Natural killer cell (primary cell): ENCODE measurements around the gene TMEM132D. TPM values are rescaled to one million over a fixed set of nuclear protein-coding genes. Genes with fewer than 3 reads are reported as not detected.

Experiments used
- ATAC-seq, 3 donors: fragments of 150-1000 bp in 2 of 3; fragments of 200-7000 bp in 1 of 3; cut with Tn5 transposase; 1 replicate in 1 of 3; 2 replicates in 2 of 3; pipeline ENCODE4 v1.10.0; 2021; ENCODE audit warnings: mild to moderate bottlenecking in 2 of 3, moderate library complexity in 2 of 3
- DNase-seq, 2 donors: peaks; one replicate each; pipeline versions ENCODE4 v3.0.0 to v3.0.0-alpha.2; 2013 to 2021; ENCODE audit warnings: mixed read lengths in 1 of 2
- H3K27ac ChIP-seq: one replicate; pipeline ENCODE4 v1.5.1; 2013; ENCODE audit warnings: mild to moderate bottlenecking, low read length
- H3K27me3 ChIP-seq: one replicate; pipeline ENCODE4 v1.6.1; 2013; ENCODE audit warnings: low read length; ENCODE audit not compliant: control insufficient read depth, insufficient read depth
- H3K36me3 ChIP-seq: one replicate; pipeline ENCODE4 v1.6.1; 2013; ENCODE audit warnings: low read length; ENCODE audit not compliant: control insufficient read depth, insufficient read depth
- H3K4me1 ChIP-seq: one replicate; pipeline ENCODE4 v1.6.1; 2013; ENCODE audit warnings: low read length; ENCODE audit not compliant: control insufficient read depth, insufficient read depth
- H3K4me3 ChIP-seq: one replicate; pipeline ENCODE4 v1.5.1; 2013; ENCODE audit warnings: low read length
- H3K9me3 ChIP-seq: one replicate; pipeline ENCODE4 v1.6.1; 2013; ENCODE audit warnings: low read length; ENCODE audit not compliant: control insufficient read depth, insufficient read depth
- H3K27ac Mint-ChIP-seq, 2 donors: one replicate each; pipeline ENCODE4 v1.8.0; 2022; ENCODE audit warnings: mild to moderate bottlenecking in 2 of 2, mixed read lengths in 2 of 2, moderate library complexity in 1 of 2
- H3K27me3 Mint-ChIP-seq, 2 donors: one replicate each; pipeline ENCODE4 v1.8.0; 2022; ENCODE audit warnings: low read depth in 2 of 2, mixed read lengths in 2 of 2
- H3K36me3 Mint-ChIP-seq: one replicate; pipeline ENCODE4 v1.8.0; 2022; ENCODE audit warnings: mixed read lengths
- H3K4me1 Mint-ChIP-seq, 2 donors: one replicate each; pipeline ENCODE4 v1.8.0; 2022; ENCODE audit warnings: mixed read lengths in 2 of 2
- H3K4me3 Mint-ChIP-seq: one replicate; pipeline ENCODE4 v1.8.0; 2022; ENCODE audit warnings: mild to moderate bottlenecking, moderate library complexity, mixed read lengths
- H3K9me3 Mint-ChIP-seq, 2 donors: one replicate each; pipeline ENCODE4 v1.8.0; 2022; ENCODE audit warnings: mixed read lengths in 2 of 2
- CTCF ChIP-seq: fragments of 200-600 bp; IDR thresholded peaks from one replicate; pipeline ENCODE4 v1.8.0; 2022; ENCODE audit warnings: antibody characterized with exemption
- WGBS: methylation state at CpG from one replicate; pipeline ENCODE4 v1.1.7; 2013; ENCODE audit warnings: missing lambda C conversion rate; ENCODE audit not compliant: insufficient coverage; 5-methylcytosine and 5-hydroxymethylcytosine counted together
- intact Hi-C: fragments of 100-400 bp; cut with micrococcal nuclease; formaldehyde crosslinking; loops from one replicate; pipeline ENCODE4 v1.14.2; 2022
- total RNA-seq, 4 donors: library from RNA; stranded (reverse); fragments of 120-200 nt in 1 of 4; gene quantifications; one replicate each; pipeline versions ENCODE4 v1.2.3 to v1.2.4, GENCODE V29; 2013 to 2022

The TMEM132D gene
- total RNA-seq, 3 donors from 2014 or later (not counting 1 experiment from before 2014, with no cell fraction given), result not detected

DNA sequence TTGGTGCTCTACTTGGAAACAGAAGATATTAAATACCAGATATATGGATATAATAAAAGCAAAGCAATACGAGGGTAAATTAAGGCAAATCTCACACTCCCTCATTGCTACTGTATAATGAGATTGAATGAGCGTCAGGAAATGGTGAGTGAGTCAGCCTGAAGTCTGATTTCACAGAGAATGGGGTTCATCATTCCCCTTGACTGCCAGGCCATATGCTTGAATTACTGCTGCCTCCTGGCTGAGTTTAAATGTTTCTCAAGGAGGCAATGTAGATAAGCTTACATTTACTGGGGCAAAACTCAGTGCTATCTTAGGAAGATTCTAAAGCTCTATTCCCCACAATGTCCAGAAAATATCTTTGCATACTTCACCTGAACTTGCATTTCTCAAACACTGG lies 380.2 kb downstream of the TMEM132D start:
- no peaks in the 10 kb centered on the region for H3K4me1 Mint-ChIP-seq
- no peak for ATAC-seq
- peaks cover 0 to 2% of the 10 kb centered on the region in 2 donors for H3K27me3 Mint-ChIP-seq
- TF ChIP-seq CTCF, result no peak
- H3K36me3 Mint-ChIP-seq, result no peaks in the 10 kb centered on the region
- 71% methylated on average over 1 of the region's 2 CpGs for WGBS
- no peak overlapping the region for H3K27ac ChIP-seq
- H3K27me3 ChIP-seq, result no peaks in the 10 kb centered on the region
- no peaks in the 10 kb centered on the region for H3K4me1 ChIP-seq
- intact Hi-C loops, result no loop called here
- H3K9me3 Mint-ChIP-seq, result no peaks in the 10 kb centered on the region
- no peak for DNase-seq
- no peaks in the 10 kb centered on the region for H3K36me3 ChIP-seq
- H3K9me3 ChIP-seq, result no peaks in the 10 kb centered on the region
- no peak overlapping the region for H3K27ac Mint-ChIP-seq
- no peak overlapping the region for H3K4me3 ChIP-seq
- no peak overlapping the region for H3K4me3 Mint-ChIP-seq

DNA sequence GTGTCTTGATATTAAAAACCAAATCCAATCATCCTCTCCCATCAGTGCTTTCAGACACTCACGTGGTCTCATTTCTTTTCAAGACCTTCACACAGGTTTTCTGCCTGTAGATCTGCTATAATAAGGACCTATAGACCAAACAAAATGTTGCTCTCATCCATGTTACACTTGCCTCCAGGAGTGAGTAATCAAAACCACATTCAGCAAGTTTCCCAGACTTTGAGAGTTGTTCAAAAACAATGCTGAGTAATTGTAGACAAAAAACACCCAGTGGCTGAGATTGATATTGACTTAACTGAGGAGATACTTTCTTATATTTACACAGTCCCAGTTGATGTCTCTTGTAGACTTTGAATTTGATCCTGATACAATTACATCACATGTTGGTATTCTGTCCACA lies 383.1 kb downstream of the TMEM132D start:
- TF ChIP-seq CTCF, result no peak
- Histone ChIP-seq H3K4me1 (no peaks in the 10 kb centered on the region), H3K9me3 (no peaks in the 10 kb centered on the region), H3K36me3 (no peaks in the 10 kb centered on the region), H3K27ac (no peak overlapping the region), H3K27me3 (no peaks in the 10 kb centered on the region), H3K4me3 (no peak overlapping the region)
- no peak for ATAC-seq
- no peak overlapping the region for H3K4me3 Mint-ChIP-seq
- no peaks in the 10 kb centered on the region for H3K4me1 Mint-ChIP-seq
- DNase-seq, result no peak
- H3K27ac Mint-ChIP-seq, result no peak overlapping the region
- no peaks in the 10 kb centered on the region for H3K36me3 Mint-ChIP-seq
- H3K27me3 Mint-ChIP-seq, result no peaks in the 10 kb centered on the region
- 82% methylated on average over 1 of the region's 1 CpG for WGBS
- intact Hi-C loops, result no loop called here
- H3K9me3 Mint-ChIP-seq, result peaks cover 0 to 2% of the 10 kb centered on the region in 2 donors

DNA sequence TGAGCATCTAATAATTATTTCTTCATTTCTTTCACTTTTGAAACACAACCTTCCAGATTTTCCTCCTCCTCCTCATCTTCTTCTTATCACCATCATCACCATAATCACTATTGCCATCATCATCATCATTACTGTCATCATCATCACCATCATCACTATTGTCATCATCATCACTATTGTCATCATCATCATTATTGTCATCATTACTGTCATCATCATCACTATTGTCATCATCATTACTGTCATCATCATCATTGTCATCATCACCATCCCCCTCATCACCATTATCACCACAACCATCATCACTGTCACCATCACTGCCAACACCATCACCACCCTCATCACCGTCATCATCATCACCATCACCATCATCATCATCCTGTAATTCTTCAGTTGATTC lies 400.0 kb downstream of the TMEM132D start:
- no peaks in the 10 kb centered on the region for H3K9me3 ChIP-seq
- H3K27me3 Mint-ChIP-seq, result no peaks in the 10 kb centered on the region
- intact Hi-C loops, result no loop called here
- H3K4me1 Mint-ChIP-seq, result no peaks in the 10 kb centered on the region
- H3K4me1 ChIP-seq, result no peaks in the 10 kb centered on the region
- no peak for TF ChIP-seq CTCF
- H3K27ac Mint-ChIP-seq, result no peak overlapping the region
- no peaks in the 10 kb centered on the region for H3K9me3 Mint-ChIP-seq
- no peak for DNase-seq
- H3K36me3 Mint-ChIP-seq, result no peaks in the 10 kb centered on the region
- ATAC-seq, result no peak
- no peaks in the 10 kb centered on the region for H3K27me3 ChIP-seq
- H3K27ac ChIP-seq, result no peak overlapping the region
- H3K36me3 ChIP-seq, result no peaks in the 10 kb centered on the region
- 100% methylated on average over 1 of the region's 1 CpG for WGBS
- no peak overlapping the region for H3K4me3 ChIP-seq
- no peak overlapping the region for H3K4me3 Mint-ChIP-seq

DNA sequence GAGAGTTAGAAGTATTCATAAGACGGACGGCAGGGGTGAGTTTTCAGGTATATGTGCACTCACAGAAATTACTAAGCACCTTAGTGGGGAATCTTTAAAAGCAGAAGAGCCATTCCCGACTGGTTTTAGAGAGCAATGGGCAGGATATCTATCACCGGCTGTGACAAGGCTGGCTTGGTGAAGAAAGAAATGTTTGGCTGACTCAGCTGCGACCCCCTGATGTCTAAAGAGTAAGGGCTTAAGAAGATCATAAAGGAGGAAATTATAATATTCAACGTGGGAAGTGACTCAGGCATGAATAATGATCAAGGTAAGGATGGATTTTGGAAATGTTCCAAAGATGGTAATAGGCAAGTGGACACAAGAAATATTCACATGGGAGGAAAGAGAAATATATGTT lies 407.6 kb downstream of the TMEM132D start:
- Mint-ChIP-seq H3K36me3 (no peaks in the 10 kb centered on the region), H3K27ac (no peak overlapping the region), H3K4me3 (no peak overlapping the region), H3K27me3 (no peaks in the 10 kb centered on the region), H3K9me3 (no peaks in the 10 kb centered on the region), H3K4me1 (no peaks in the 10 kb centered on the region)
- Histone ChIP-seq H3K4me3 (no peak overlapping the region), H3K9me3 (no peaks in the 10 kb centered on the region), H3K27me3 (no peaks in the 10 kb centered on the region), H3K4me1 (no peaks in the 10 kb centered on the region), H3K27ac (no peak overlapping the region), H3K36me3 (no peaks in the 10 kb centered on the region)
- DNase-seq (no peak), ATAC-seq (no peak)
- TF ChIP-seq CTCF, result no peak
- intact Hi-C loops, result no loop called here
- WGBS, result 81% methylated on average over 6 of the region's 6 CpGs
